ENCODE measurements around the gene C11orf86. TPM values are rescaled to one million over a fixed set of nuclear protein-coding genes. Genes with fewer than 3 reads are reported as not detected.

C11orf86 gene
- total and polyA plus RNA-seq, 9 donors: 2.6 TPM; not detected in 8

DNA sequence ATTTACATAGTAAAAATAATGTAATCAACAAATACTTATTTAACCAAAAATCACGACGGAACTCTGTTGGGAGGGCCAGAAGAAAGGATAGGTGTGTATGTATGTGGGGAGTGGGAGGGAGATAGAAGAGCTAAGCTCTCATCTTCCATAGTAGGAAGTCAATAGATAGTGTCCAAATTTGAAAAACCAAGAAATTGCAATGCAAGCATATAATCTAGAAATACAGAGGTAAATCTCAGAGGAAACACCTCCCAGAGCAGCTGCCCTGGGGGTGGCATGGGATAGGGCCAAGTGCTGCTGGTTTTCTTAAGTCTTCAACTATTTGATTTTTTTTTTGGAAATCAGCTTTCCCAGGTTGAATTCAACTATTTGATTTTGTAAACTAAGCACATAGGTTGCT is 16.9 kb downstream of the C11orf86 start:
- H3K4me3 ChIP-seq: no peak overlapping the region
- no peaks in the 10 kb centered on the region for H3K27me3 ChIP-seq
- no peaks in the 10 kb centered on the region for H3K36me3 ChIP-seq
- H3K9me3 ChIP-seq: no peaks in the 10 kb centered on the region
- H3K4me1 ChIP-seq (ENCODE audit: insufficient read depth): peaks cover 9% of the 10 kb centered on the region
- intact Hi-C loops (cut with DNase I): no loop called here
- 44 to 65% (median 56%) methylated on average over 2 of the region's 2 CpGs for WGBS, 3 donors
- no peak for TF ChIP-seq EP300 (IDR thresholded peaks at IDR 0.05)
- H3K27ac ChIP-seq: no peak overlapping the region
- DNase-seq: no peak

DNA sequence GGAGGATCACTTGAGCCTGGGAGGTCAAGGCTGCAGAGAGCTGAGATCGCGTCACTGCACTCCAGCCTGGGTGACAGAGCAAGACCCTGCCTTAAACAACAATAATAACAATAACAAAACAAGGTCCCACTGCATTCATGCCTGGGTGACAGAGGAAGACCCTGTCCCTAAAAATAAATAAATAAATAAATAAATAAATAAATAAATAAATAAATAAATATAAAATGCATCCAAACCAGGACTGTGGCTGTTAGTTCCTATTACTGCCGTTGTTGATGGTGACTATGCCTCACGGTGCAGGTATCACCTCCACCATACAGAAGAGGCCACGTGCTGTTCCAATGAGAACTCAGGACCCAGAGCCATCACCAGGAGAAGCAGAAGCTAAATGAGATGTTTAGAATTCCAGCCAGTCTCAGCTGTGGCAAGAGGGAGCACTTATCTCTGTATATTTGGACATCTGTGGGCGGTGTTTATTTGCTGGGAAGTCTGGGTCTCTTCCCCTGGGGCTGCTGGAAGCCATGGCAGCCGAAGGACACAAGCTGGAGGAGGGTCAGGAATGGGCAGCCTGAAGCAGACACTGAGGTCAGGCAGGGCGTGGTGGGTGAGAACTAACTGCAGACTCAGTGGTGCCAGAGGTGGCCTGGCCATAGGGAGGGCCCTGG is 21.6 kb downstream of the C11orf86 start:
- intact Hi-C loops (cut with DNase I): no loop called here
- WGBS, 3 donors: 13 to 42% (median 20%) methylated on average over 8 of the region's 8 CpGs

GRCh38 chr11:66999555-66999954 is 24.5 kb downstream of the C11orf86 start:
- 83 to 84% (median 84%) methylated on average over 7 of the region's 7 CpGs for WGBS, 3 donors
- Histone ChIP-seq H3K27me3 (no peaks in the 10 kb centered on the region), H3K9me3 (no peaks in the 10 kb centered on the region), H3K27ac (no peak overlapping the region), H3K4me3 (no peak overlapping the region), H3K4me1 (ENCODE audit: insufficient read depth) (peaks cover 10% of the 10 kb centered on the region), H3K36me3 (no peaks in the 10 kb centered on the region)
- no peak for DNase-seq
- intact Hi-C loops (cut with DNase I): no loop called here
- TF ChIP-seq, protein P1, sequence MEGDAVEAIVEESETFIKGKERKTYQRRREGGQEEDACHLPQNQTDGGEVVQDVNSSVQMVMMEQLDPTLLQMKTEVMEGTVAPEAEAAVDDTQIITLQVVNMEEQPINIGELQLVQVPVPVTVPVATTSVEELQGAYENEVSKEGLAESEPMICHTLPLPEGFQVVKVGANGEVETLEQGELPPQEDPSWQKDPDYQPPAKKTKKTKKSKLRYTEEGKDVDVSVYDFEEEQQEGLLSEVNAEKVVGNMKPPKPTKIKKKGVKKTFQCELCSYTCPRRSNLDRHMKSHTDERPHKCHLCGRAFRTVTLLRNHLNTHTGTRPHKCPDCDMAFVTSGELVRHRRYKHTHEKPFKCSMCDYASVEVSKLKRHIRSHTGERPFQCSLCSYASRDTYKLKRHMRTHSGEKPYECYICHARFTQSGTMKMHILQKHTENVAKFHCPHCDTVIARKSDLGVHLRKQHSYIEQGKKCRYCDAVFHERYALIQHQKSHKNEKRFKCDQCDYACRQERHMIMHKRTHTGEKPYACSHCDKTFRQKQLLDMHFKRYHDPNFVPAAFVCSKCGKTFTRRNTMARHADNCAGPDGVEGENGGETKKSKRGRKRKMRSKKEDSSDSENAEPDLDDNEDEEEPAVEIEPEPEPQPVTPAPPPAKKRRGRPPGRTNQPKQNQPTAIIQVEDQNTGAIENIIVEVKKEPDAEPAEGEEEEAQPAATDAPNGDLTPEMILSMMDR (IDR thresholded peaks at IDR 0.05): no peak
- TF ChIP-seq POLR2A (IDR thresholded peaks at IDR 0.05) (no peak), EP300 (IDR thresholded peaks at IDR 0.05) (no peak)

More for the DNA sequence above, 21.6 kb downstream of the C11orf86 start:
- no peak for DNase-seq
- no peak overlapping the region for H3K4me3 ChIP-seq
- H3K9me3 ChIP-seq: no peaks in the 10 kb centered on the region
- H3K27ac ChIP-seq: no peak overlapping the region
- peaks cover 10% of the 10 kb centered on the region for H3K4me1 ChIP-seq (ENCODE audit: insufficient read depth)
- H3K27me3 ChIP-seq: no peaks in the 10 kb centered on the region
- no peaks in the 10 kb centered on the region for H3K36me3 ChIP-seq
- TF ChIP-seq EP300 (IDR thresholded peaks at IDR 0.05) (no peak), POLR2A (IDR thresholded peaks at IDR 0.05) (no peak)
- TF ChIP-seq, protein P1 (IDR thresholded peaks at IDR 0.05): no peak

GRCh38 chr11:67001332-67001731 is 26.2 kb downstream of the C11orf86 start:
- Histone ChIP-seq H3K4me3 (no peak overlapping the region), H3K4me1 (ENCODE audit: insufficient read depth) (peaks cover 7% of the 10 kb centered on the region), H3K27me3 (no peaks in the 10 kb centered on the region), H3K27ac (no peak overlapping the region), H3K36me3 (no peaks in the 10 kb centered on the region), H3K9me3 (no peaks in the 10 kb centered on the region)
- TF ChIP-seq EP300 (IDR thresholded peaks at IDR 0.05): no peak
- no peak for TF ChIP-seq POLR2A (IDR thresholded peaks at IDR 0.05)
- TF ChIP-seq, protein P1 (IDR thresholded peaks at IDR 0.05): no peak
- DNase-seq: no peak
- 94 to 98% (median 96%) methylated on average over 5 of the region's 5 CpGs for WGBS, 3 donors
- intact Hi-C loops (cut with DNase I): no loop called here

GRCh38 chr11:67002297-67002913 is 27.3 kb downstream of the C11orf86 start:
- TF ChIP-seq, protein P1 (IDR thresholded peaks at IDR 0.05): no peak
- no peak for TF ChIP-seq POLR2A (IDR thresholded peaks at IDR 0.05)
- intact Hi-C loops (cut with DNase I): no loop called here
- Histone ChIP-seq H3K4me3 (no peak overlapping the region), H3K27ac (no peak overlapping the region), H3K36me3 (no peaks in the 10 kb centered on the region), H3K9me3 (no peaks in the 10 kb centered on the region), H3K4me1 (ENCODE audit: insufficient read depth) (no peaks in the 10 kb centered on the region), H3K27me3 (no peaks in the 10 kb centered on the region)
- WGBS, 3 donors: 51 to 58% (median 53%) methylated on average over 8 of the region's 8 CpGs
- no peak for DNase-seq

Measured in ovary (tissue), 9 donors.